Limb (tissue), 2 donors: ENCODE results near the gene TOX3.

ENCODE experiments used
- DNase-seq, 2 donors: peaks; one replicate each; pipeline ENCODE4 v3.0.0-alpha.2; 2016; ENCODE audit errors: extremely low spot score in 2 of 2

Gene TOX3

DNA sequence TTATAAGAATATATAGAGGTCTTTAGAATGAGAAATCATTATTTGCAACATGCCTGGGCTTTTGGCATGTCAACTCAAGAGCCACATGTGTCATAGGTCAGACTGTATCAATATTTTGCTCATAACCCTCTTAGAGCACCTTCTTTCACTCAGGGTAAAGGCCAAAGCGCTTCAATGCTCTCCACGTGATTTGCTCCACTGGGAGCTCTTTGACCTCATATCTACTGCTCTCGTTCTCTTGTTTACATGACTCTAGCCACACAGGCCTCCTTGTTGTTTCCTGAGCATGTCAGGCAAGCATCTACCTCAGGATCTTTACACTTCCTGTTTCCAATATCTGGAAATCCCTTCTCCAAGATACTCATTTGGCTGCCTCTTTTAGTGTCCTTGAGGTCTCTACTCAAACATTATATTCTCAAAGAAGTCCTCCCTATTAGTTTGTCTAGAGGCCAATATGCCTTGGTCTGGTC, 148.4 kb downstream of the TOX3 start:
- no peak for DNase-seq

DNA sequence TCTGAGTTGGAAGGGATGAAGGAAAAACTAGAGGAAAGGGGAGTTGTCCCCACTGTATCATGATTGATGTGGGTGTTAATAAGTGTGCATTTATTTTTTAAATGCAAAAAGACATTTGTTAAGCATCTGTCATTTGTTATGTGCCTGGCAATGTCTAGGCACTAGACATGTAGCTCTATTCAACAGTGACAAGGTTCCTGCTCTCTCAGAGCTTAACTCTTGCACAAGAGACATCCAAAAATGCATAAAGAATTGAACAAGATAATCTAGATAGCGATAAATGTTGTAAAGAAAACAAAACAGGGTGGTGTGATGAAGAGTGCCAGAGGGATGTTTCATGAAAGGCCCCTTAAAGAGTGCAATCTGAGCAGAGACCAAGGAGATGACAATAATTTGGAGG, 148.9 kb downstream of the TOX3 start:
- no peak for DNase-seq

DNA sequence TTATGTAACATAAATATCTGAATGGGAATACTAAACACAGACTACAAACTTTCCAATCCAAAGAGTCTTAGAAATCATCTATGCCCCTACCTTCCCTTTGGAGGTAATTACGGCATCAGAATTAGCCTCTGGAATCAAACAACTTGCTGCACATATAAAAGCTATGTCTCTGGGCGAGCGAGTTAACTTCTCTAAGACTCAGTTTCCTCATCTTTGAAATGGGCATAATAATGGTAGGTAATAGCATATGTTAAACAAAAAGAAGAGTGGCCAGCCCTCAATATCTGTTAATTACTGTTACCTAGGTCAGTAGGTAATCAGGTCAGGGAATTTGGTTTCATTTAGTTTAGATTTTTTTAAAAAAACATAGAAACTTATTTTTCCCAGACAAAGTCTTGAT, 153.5 kb downstream of the TOX3 start:
- no peak for DNase-seq

DNA sequence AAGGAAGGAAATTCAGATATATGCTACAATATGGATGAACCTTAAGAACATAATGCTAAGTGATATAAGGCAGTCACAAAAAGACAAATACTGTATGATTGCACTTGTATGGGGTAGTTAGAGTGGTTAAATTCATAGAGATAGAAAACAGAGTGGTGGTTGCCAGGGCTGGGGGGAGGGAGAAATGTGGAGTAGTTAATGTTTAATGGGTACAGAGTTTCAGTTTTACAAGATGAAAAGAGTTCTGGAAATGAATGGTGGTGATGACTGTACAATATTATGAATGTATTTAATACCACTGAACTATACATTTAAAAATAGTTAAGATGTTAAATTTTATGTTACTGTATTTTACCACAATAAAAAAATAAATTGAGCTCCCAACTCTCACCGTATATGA, 157.9 kb downstream of the TOX3 start:
- no peak for DNase-seq
